Measurements from ENCODE around the gene CEBPB.
"Not testable (repeated sequence)": the region's sequence is repeated elsewhere in the genome, so short reads cannot be mapped to it uniquely, and the experiment has no call there.

The CEBPB gene

GRCh38 chr20:50193836-50194421 is 3.3 kb downstream of the CEBPB start:
- DNase-seq = no peak

- DNase-seq = no peak
Observed at GRCh38 chr20:50194422-50194830, 3.8 kb downstream of the CEBPB start.

GRCh38 chr20:50194831-50195523 is 4.3 kb downstream of the CEBPB start:
- DNase-seq = no peak

- no peak for DNase-seq
Observed at GRCh38 chr20:50195524-50196120, 5.0 kb downstream of the CEBPB start.

- no peak for DNase-seq
Observed at GRCh38 chr20:50196248-50196647, 5.6 kb downstream of the CEBPB start.

- no peak for DNase-seq
Observed at GRCh38 chr20:50196896-50197295, 6.3 kb downstream of the CEBPB start.

- no peak for DNase-seq
Observed at GRCh38 chr20:50197463-50198179, 7.0 kb downstream of the CEBPB start.

- no peak for DNase-seq
Observed at GRCh38 chr20:50198180-50198666, 7.6 kb downstream of the CEBPB start.

- no peak for DNase-seq
Observed at GRCh38 chr20:50198716-50199115, 8.1 kb downstream of the CEBPB start.

GRCh38 chr20:50199703-50200102 is 9.1 kb downstream of the CEBPB start:
- DNase-seq = no peak

GRCh38 chr20:50200482-50201104 is 10.0 kb downstream of the CEBPB start:
- DNase-seq = no peak

GRCh38 chr20:50201710-50202109 is 11.1 kb downstream of the CEBPB start:
- DNase-seq = not testable (repeated sequence)

- DNase-seq = no peak
Observed at GRCh38 chr20:50202677-50203076, 12.0 kb downstream of the CEBPB start.

- no peak for DNase-seq
Observed at GRCh38 chr20:50203951-50204937, 13.6 kb downstream of the CEBPB start.

- DNase-seq = no peak
Observed at GRCh38 chr20:50207026-50207425, 16.4 kb downstream of the CEBPB start.

- DNase-seq = no peak
Observed at GRCh38 chr20:50208085-50208491, 17.5 kb downstream of the CEBPB start.

GRCh38 chr20:50208815-50209214 is 18.2 kb downstream of the CEBPB start:
- not testable (repeated sequence) for DNase-seq

GRCh38 chr20:50210066-50210619 is 19.5 kb downstream of the CEBPB start:
- DNase-seq = no peak

- no peak for DNase-seq
Observed at GRCh38 chr20:50211091-50211490, 20.5 kb downstream of the CEBPB start.

- no peak for DNase-seq
Observed at GRCh38 chr20:50213531-50214106, 23.0 kb downstream of the CEBPB start.
